NB4 (cell line): ENCODE results near the gene KPNB1.

ENCODE experiments used
- DNase-seq: peaks from one replicate; pipeline ENCODE4 v3.0.0; 2010; ENCODE audit warnings: low read depth
- H3K4me3 ChIP-seq: one replicate; pipeline ENCODE4 v1.5.1; 2011; ENCODE audit warnings: mild to moderate bottlenecking, low read depth, low read length, moderate library complexity
- MYC ChIP-seq: IDR thresholded peaks from 2 replicates; pipeline ENCODE4 v1.6.1; 2011; ENCODE audit warnings: low read depth, low read length
- POLR2A ChIP-seq: IDR thresholded peaks from 2 replicates; pipeline ENCODE4 v1.6.1; 2011; ENCODE audit warnings: mild to moderate bottlenecking; ENCODE audit not compliant: insufficient read length; ENCODE audit errors: extremely low read depth
- TF ChIP-seq, protein P1 (sequence below): IDR thresholded peaks from 2 replicates; pipeline ENCODE4 v1.6.1; 2011; ENCODE audit warnings: low read depth, low read length
- TF ChIP-seq, protein P2 (sequence below): IDR thresholded peaks from one replicate; pipeline ENCODE4 v1.5.1; 2012; ENCODE audit warnings: low read depth, low read length

KPNB1 gene

GRCh38 chr17:47684025-47684424 lies 34.3 kb downstream of the KPNB1 start:
- TF ChIP-seq, protein P1, sequence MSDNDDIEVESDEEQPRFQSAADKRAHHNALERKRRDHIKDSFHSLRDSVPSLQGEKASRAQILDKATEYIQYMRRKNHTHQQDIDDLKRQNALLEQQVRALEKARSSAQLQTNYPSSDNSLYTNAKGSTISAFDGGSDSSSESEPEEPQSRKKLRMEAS = no peak
- TF ChIP-seq MYC (no peak), POLR2A (no peak)
- TF ChIP-seq, protein P2, sequence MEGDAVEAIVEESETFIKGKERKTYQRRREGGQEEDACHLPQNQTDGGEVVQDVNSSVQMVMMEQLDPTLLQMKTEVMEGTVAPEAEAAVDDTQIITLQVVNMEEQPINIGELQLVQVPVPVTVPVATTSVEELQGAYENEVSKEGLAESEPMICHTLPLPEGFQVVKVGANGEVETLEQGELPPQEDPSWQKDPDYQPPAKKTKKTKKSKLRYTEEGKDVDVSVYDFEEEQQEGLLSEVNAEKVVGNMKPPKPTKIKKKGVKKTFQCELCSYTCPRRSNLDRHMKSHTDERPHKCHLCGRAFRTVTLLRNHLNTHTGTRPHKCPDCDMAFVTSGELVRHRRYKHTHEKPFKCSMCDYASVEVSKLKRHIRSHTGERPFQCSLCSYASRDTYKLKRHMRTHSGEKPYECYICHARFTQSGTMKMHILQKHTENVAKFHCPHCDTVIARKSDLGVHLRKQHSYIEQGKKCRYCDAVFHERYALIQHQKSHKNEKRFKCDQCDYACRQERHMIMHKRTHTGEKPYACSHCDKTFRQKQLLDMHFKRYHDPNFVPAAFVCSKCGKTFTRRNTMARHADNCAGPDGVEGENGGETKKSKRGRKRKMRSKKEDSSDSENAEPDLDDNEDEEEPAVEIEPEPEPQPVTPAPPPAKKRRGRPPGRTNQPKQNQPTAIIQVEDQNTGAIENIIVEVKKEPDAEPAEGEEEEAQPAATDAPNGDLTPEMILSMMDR = no peak
- H3K4me3 ChIP-seq = no peak overlapping the region
- DNase-seq = no peak

DNA sequence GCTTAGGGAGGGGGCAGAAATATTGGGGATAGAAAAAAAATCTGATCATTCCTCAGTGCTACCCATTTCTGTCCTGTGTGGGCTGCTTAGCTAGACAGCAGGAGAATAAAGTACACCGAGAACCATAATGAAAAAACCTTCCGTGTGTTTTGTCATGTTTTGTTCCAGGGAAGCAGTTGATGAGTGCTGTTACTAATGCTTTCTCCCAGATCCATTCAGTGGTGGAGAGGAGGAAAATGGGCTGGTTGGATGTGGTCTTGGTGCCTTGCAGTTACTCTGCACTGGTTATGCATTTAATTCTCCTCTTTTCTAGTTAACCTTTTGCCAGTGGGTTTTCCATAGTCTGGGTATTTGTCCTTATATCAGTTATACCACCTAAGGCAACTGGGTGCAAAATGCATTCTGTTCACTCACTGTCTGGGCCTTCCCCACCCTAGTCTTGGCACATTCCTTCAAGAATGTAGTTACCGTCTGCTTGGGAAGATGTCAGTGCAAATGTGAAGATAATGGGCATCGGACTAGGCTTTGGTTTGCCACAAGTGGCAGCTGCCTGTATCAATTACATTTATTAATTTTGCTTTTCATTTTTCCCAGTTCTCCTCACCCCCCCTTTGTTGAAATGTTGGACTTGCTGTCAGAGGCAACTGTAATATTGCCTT lies 34.9 kb downstream of the KPNB1 start:
- no peak for DNase-seq
- TF ChIP-seq MYC = no peak
- TF ChIP-seq POLR2A = no peak
- TF ChIP-seq, protein P2 = no peak
- TF ChIP-seq, protein P1 = no peak
- H3K4me3 ChIP-seq = no peak overlapping the region

GRCh38 chr17:47685556-47686275 lies 36.0 kb downstream of the KPNB1 start:
- no peak for DNase-seq
- TF ChIP-seq MYC = no peak
- TF ChIP-seq, protein P2 = no peak
- no peak for TF ChIP-seq POLR2A

DNA sequence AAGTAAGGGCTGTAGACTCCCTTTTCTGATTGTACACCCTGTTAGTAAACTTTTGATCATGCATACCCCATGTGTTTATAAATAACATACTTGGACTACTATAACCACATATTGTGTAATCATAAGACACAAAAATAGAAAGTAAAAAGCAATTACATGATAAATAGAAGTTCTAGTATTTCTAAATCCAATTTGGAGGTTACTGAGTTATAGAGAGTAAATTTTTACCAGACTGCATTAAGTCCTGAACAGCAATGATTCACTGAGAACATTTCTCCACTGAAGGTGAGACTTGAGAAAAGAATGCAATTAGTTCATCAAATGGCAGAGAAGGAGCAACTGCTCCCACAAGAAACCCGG lies 36.5 kb downstream of the KPNB1 start:
- DNase-seq = no peak
- TF ChIP-seq, protein P1 = no peak
- TF ChIP-seq, protein P2 = no peak
- TF ChIP-seq MYC (no peak), POLR2A (no peak)
- no peak overlapping the region for H3K4me3 ChIP-seq

More at GRCh38 chr17:47685556-47686275, 36.0 kb downstream of the KPNB1 start:
- no peak overlapping the region for H3K4me3 ChIP-seq

DNA sequence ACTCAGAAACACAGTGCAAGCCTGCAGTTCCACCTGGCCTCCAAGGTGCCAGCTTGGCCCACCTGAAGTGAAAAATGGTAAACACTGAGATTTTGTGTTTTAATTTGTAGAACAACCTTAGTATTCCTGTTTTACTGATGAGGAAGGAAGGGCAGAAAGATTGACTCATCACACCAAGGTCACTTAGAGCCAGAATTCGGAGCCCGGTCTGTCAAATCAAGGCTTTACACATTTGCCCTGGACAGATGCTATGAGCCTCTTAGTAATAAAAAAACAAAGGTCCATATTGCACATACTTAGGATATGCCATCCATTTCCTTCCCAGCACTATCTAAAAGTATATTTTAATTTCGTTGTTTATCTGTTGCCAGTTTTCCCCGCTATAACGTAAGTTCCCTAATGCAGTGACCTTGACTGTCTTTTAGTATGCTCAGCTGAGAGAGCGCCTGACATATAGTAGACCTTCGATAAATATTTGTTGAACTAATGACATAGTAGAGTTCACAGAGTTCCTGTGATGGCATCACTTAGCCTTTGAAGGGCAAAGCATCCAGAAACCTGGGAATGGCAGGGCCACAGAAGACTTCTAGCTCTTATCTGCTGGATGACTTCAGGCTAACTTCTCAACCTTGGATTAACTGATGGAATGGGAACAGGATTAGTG lies 37.1 kb downstream of the KPNB1 start:
- TF ChIP-seq MYC (no peak), POLR2A (no peak)
- TF ChIP-seq, protein P2 = no peak
- TF ChIP-seq, protein P1 = no peak
- DNase-seq = no peak
- no peak overlapping the region for H3K4me3 ChIP-seq
